GM18517 (cell line): ENCODE results near the gene SLC44A2.

ENCODE experiments used
- ATAC-seq: cut with Tn5 transposase; IDR thresholded peaks from one replicate; pipeline ENCODE4 v1.9.1; 2021; ENCODE audit warnings: mild to moderate bottlenecking, moderate library complexity; ENCODE audit not compliant: unreplicated experiment

The SLC44A2 gene

GRCh38 chr19:10625003-10625761, at the start of gene SLC44A2:
TSS of gene SLC44A2 (plus strand) at chr19:10625553. CDS start at chr19:10625634, 81 bp downstream.
- no peak for ATAC-seq

- ATAC-seq = no peak
Observed at GRCh38 chr19:10577951-10578350, 47.4 kb upstream of the SLC44A2 start.

GRCh38 chr19:10580979-10581631, 44.2 kb upstream of the SLC44A2 start:
- ATAC-seq = no peak

- no peak for ATAC-seq
Observed at GRCh38 chr19:10582091-10582490, 43.3 kb upstream of the SLC44A2 start.

GRCh38 chr19:10583036-10583776, 42.1 kb upstream of the SLC44A2 start:
- ATAC-seq = no peak

- no peak for ATAC-seq
Observed at GRCh38 chr19:10586396-10586795, 39.0 kb upstream of the SLC44A2 start.

GRCh38 chr19:10587022-10587838, 38.1 kb upstream of the SLC44A2 start, which contains the start of gene AP1M2:
TSS of gene AP1M2 (minus strand) at chr19:10587312. CDS start at chr19:10587231, 81 bp downstream.
- ATAC-seq = no peak

- ATAC-seq = no peak
Observed at GRCh38 chr19:10587839-10588150, 37.6 kb upstream of the SLC44A2 start.

GRCh38 chr19:10593148-10593547, 32.2 kb upstream of the SLC44A2 start:
- ATAC-seq = no peak

GRCh38 chr19:10593820-10594637, 31.3 kb upstream of the SLC44A2 start:
- peak; percentile 62 for ATAC-seq

GRCh38 chr19:10600149-10600548, 25.2 kb upstream of the SLC44A2 start:
- ATAC-seq = no peak

- no peak for ATAC-seq
Observed at GRCh38 chr19:10601999-10602329, 23.4 kb upstream of the SLC44A2 start.

- peak; percentile 42 for ATAC-seq
Observed at GRCh38 chr19:10602330-10603083, 22.8 kb upstream of the SLC44A2 start.

- no peak for ATAC-seq
Observed at GRCh38 chr19:10603084-10603872, 22.1 kb upstream of the SLC44A2 start.

- ATAC-seq = no peak
Observed at GRCh38 chr19:10603873-10604459, 21.4 kb upstream of the SLC44A2 start.

GRCh38 chr19:10604460-10604980, 20.8 kb upstream of the SLC44A2 start:
- no peak for ATAC-seq

- ATAC-seq = no peak
Observed at GRCh38 chr19:10611907-10612306, 13.4 kb upstream of the SLC44A2 start.

GRCh38 chr19:10612499-10613119, 12.7 kb upstream of the SLC44A2 start:
- no peak for ATAC-seq
